ENCODE measurements around the gene THEMIS2. TPM values are rescaled to one million over a fixed set of nuclear protein-coding genes. Genes with fewer than 3 reads are reported as not detected.

The THEMIS2 gene
- total and polyA plus RNA-seq, 8 donors = 5.3 to 44.0 (median 16.6) TPM

- 36 to 54% (median 40%) methylated on average over 8 of the region's 8 CpGs for WGBS, 5 donors
- peak overlapping the region; percentile 31 to 52 (median 36) for H3K4me3 ChIP-seq
- no peaks in the 10 kb centered on the region for H3K9me3 ChIP-seq
- peak overlapping the region in 1 of 5 donors; percentile 65 for H3K27ac ChIP-seq
- peaks cover 0 to 19% (median 6%) of the 10 kb centered on the region in 4 donors for H3K4me1 ChIP-seq
- H3K27me3 ChIP-seq = peaks cover 0 to 24% (median 0%) of the 10 kb centered on the region in 3 donors
- intact Hi-C loops (cut with DNase I; ENCODE audit: low total_unique reads) = no loop called here
- DNase-seq = no peak
- no peaks in the 10 kb centered on the region for H3K36me3 ChIP-seq
- no peak for TF ChIP-seq CTCF (IDR thresholded peaks at IDR 0.05)
Observed at GRCh38 chr1:27935721-27936120, 63.4 kb downstream of the THEMIS2 start.

Small RNAs within 50 kb of the gene (small RNA-seq; reads per million reads assigned to genes)
- gene RNU6-1245P (0 reads per million in 4 donors), gene SCARNA1 (25.0 to 67.1 (median 58.0) reads per million in 4 donors)

Other genes starting within 250 kb of the THEMIS2 start
- gene FGR, start 237.4 kb upstream of the THEMIS2 start, total RNA-seq = 1 to 10 TPM in 3 of 5 donors, not detected in 2; 6.7 to 8.8 (median 7.0) TPM
- 1 to 10 TPM; 3.1 to 9.9 (median 4.6) TPM for gene FGR, start 237.4 kb upstream of the THEMIS2 start, polyA plus RNA-seq
- 10 to 100 TPM in 3 of 5 donors, 1 to 10 TPM in 1, not detected in 1; 6.1 to 65.2 (median 34.3) TPM for gene IFI6, start 200.4 kb upstream of the THEMIS2 start, total RNA-seq
- 10 to 100 TPM; 13.4 to 95.2 (median 40.0) TPM for gene IFI6, start 200.4 kb upstream of the THEMIS2 start, polyA plus RNA-seq
- gene FAM76A, start 146.6 kb upstream of the THEMIS2 start, total RNA-seq = 100 to 1,000 TPM in 1 of 5 donors, 10 to 100 TPM in 4; 11.2 to 125 (median 18.5) TPM
- 1 to 10 TPM; 3.7 to 7.8 (median 4.0) TPM for gene FAM76A, start 146.6 kb upstream of the THEMIS2 start, polyA plus RNA-seq
- 100 to 1,000 TPM in 2 of 5 donors, 10 to 100 TPM in 3; 10.7 to 312 (median 94.2) TPM for gene STX12, start 99.3 kb upstream of the THEMIS2 start, total RNA-seq
- 100 to 1,000 TPM in 1 of 3 donors, 10 to 100 TPM in 2; 22.2 to 117 (median 84.2) TPM for gene STX12, start 99.3 kb upstream of the THEMIS2 start, polyA plus RNA-seq
- gene PPP1R8, start 41.8 kb upstream of the THEMIS2 start, total RNA-seq = 10 to 100 TPM in 3 of 5 donors, 1 to 10 TPM in 1, under 1 TPM in 1; 0.58 to 40.0 (median 22.7) TPM
- 10 to 100 TPM; 20.4 to 25.1 (median 21.8) TPM for gene PPP1R8, start 41.8 kb upstream of the THEMIS2 start, polyA plus RNA-seq
- gene RPA2, start 42.0 kb downstream of the THEMIS2 start, total RNA-seq = 10 to 100 TPM in 2 of 5 donors, 1 to 10 TPM in 2, under 1 TPM in 1; 0.58 to 44.4 (median 4.0) TPM
- gene RPA2, start 42.0 kb downstream of the THEMIS2 start, polyA plus RNA-seq = 10 to 100 TPM; 21.9 to 37.6 (median 29.1) TPM
- gene SMPDL3B, start 62.5 kb downstream of the THEMIS2 start, total RNA-seq = 10 to 100 TPM in 2 of 5 donors, 1 to 10 TPM in 1, under 1 TPM in 1, not detected in 1; 0.89 to 73.6 (median 12.7) TPM
- gene SMPDL3B, start 62.5 kb downstream of the THEMIS2 start, polyA plus RNA-seq = 10 to 100 TPM in 1 of 3 donors, 1 to 10 TPM in 2; 2.9 to 17.9 (median 8.0) TPM
- gene XKR8, start 87.4 kb downstream of the THEMIS2 start, total RNA-seq = 10 to 100 TPM in 2 of 5 donors, 1 to 10 TPM in 2, under 1 TPM in 1; 0.58 to 33.9 (median 4.9) TPM
- 1 to 10 TPM; 5.2 to 5.7 (median 5.3) TPM for gene XKR8, start 87.4 kb downstream of the THEMIS2 start, polyA plus RNA-seq
- gene EYA3, start 216.1 kb downstream of the THEMIS2 start, total RNA-seq = 10 to 100 TPM; 11.1 to 38.2 (median 14.5) TPM
- 1 to 10 TPM; 2.9 to 3.6 (median 3.6) TPM for gene EYA3, start 216.1 kb downstream of the THEMIS2 start, polyA plus RNA-seq

All from stomach (tissue), 9 donors.